ENCODE measurements around the gene LRRC15.

Gene LRRC15

GRCh38 chr3:194357681-194358080, 11.9 kb downstream of the LRRC15 start:
- no peak for DNase-seq

- no peak for DNase-seq
Observed at GRCh38 chr3:194355379-194355778, 14.2 kb downstream of the LRRC15 start.

- no peak for DNase-seq
Observed at GRCh38 chr3:194354315-194354714, 15.2 kb downstream of the LRRC15 start.

GRCh38 chr3:194352667-194353246, 16.8 kb downstream of the LRRC15 start:
- DNase-seq: no peak

GRCh38 chr3:194351952-194352536, 17.5 kb downstream of the LRRC15 start:
- no peak for DNase-seq

GRCh38 chr3:194351080-194351672, 18.4 kb downstream of the LRRC15 start, which contains the start of gene CPN2:
TSS of gene CPN2 (minus strand) at chr3:194351328. CDS start at chr3:194342702, 8,626 bp downstream.
- DNase-seq: no peak

GRCh38 chr3:194350726-194351071, 18.8 kb downstream of the LRRC15 start:
- no peak for DNase-seq

- DNase-seq: no peak
Observed at GRCh38 chr3:194348354-194348753, 21.2 kb downstream of the LRRC15 start.

- DNase-seq: no peak
Observed at GRCh38 chr3:194346621-194347020, 22.9 kb downstream of the LRRC15 start.

GRCh38 chr3:194346035-194346434, 23.5 kb downstream of the LRRC15 start:
- no peak for DNase-seq

GRCh38 chr3:194344012-194344411, 25.5 kb downstream of the LRRC15 start:
- peak; percentile 82 for DNase-seq

- no peak for DNase-seq
Observed at GRCh38 chr3:194343561-194343893, 26.0 kb downstream of the LRRC15 start.

- no peak for DNase-seq
Observed at GRCh38 chr3:194342861-194343560, 26.5 kb downstream of the LRRC15 start.

GRCh38 chr3:194340757-194341400, 28.7 kb downstream of the LRRC15 start:
- DNase-seq: no peak

- DNase-seq: no peak
Observed at GRCh38 chr3:194339840-194340239, 29.7 kb downstream of the LRRC15 start.

- no peak for DNase-seq
Observed at GRCh38 chr3:194339356-194339755, 30.2 kb downstream of the LRRC15 start.

GRCh38 chr3:194337965-194338753, 31.4 kb downstream of the LRRC15 start:
- no peak for DNase-seq

GRCh38 chr3:194336601-194337355, 32.8 kb downstream of the LRRC15 start:
- no peak for DNase-seq

GRCh38 chr3:194333981-194334320, 35.6 kb downstream of the LRRC15 start:
- DNase-seq: no peak

GRCh38 chr3:194333212-194333980, 36.1 kb downstream of the LRRC15 start:
- DNase-seq: peak; percentile 97

- DNase-seq: no peak
Observed at GRCh38 chr3:194332858-194333211, 36.7 kb downstream of the LRRC15 start.
